ENCODE results near the gene TSGA10IP.

The TSGA10IP gene

DNA sequence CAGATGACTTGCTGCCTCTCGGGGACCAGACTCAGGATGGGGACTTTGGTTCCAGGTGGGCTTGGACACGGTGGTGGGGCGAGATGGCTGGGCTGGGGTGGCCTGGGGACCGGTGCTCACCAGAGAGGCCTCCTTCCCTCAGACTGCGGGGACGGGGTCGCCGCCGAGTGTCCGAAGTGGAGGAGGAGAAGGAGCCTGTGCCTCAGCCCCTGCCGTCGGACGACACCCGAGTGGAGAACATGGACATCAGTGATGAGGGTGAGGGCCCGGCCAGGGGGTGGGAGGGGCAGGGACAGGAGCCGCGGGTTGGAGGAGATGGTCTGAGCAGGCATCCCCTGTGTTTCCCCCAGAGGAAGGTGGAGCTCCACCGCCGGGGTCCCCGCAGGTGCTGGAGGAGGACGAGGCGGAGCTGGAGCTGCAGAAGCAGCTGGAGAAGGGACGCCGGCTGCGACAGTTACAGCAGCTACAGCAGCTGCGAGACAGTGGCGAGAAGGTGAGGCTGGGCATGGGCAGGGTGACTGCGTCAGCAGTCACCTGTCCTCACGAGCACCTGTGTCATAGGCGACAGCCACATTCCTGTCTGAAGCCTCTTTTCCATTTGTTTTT is 22.2 kb downstream of the TSGA10IP start:
- peaks cover 20% of the 10 kb centered on the region for H3K4me1 ChIP-seq (ENCODE audit: insufficient read depth, low read length)
- no peak overlapping the region for H3K9ac ChIP-seq (ENCODE audit: low read length)
- H3K27ac ChIP-seq (ENCODE audit: low read depth, low read length) = no peak overlapping the region
- H3K36me3 ChIP-seq (ENCODE audit: insufficient read depth, low read length) = peaks cover 65% of the 10 kb centered on the region
- no peaks in the 10 kb centered on the region for H3K27me3 ChIP-seq (ENCODE audit: control insufficient read depth in 1 of 2, insufficient read depth in 2 of 2, low read length in 2 of 2)
- no peaks in the 10 kb centered on the region for H3K9me3 ChIP-seq (ENCODE audit: low read length)
- no peak overlapping the region for H3K4me3 ChIP-seq (ENCODE audit: low read depth in 1 of 2, low read length in 2 of 2)

DNA sequence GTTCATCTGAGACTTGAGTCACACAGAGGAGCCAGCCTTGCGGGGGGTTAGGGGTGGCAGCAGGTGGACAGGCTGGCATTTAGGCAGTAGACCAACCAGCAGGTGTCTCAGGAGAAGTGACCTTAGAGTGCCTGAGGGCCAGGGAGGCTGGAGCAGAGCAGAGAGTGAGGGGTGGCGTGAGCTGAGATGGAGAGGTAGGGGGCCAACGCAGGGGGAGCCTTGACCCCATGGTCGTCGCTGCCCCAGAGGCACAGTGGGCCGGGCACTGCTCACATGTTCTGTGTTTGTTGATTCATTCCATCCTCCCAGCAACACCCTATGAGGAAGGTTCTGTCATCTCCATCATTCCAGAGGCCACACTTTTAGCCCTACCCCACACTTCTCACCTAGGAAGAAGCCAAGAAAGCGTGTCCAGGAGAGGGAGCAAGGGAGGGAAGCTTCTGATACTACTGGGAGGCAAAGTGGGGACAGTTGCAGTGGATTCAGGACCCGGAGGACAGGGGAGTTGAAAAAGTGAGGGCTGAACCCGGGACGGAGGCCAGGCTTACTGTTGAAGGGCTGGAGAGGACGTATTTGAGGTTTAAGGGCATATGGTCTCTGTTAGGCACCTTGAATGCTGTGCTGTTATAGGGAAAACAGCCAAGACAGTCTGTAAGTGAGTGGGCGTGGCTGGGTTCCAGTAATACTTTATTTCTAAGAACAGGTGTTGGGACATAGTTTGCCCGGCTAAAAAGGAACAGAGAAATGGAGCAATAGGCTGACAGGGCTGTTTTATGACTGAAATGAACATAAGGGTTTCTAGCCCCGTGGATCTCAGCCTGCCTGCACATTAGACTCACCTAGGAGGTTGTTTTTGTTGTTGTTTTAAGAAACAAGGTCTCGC is 23.6 kb downstream of the TSGA10IP start:
- Histone ChIP-seq H3K9me3 (ENCODE audit: low read length) (peaks cover 3% of the 10 kb centered on the region), H3K4me3 (ENCODE audit: low read depth in 1 of 2, low read length in 2 of 2) (no peak overlapping the region), H3K4me1 (ENCODE audit: insufficient read depth, low read length) (peaks cover 6% of the 10 kb centered on the region), H3K9ac (ENCODE audit: low read length) (no peak overlapping the region), H3K27ac (ENCODE audit: low read depth, low read length) (no peak overlapping the region), H3K27me3 (ENCODE audit: control insufficient read depth in 1 of 2, insufficient read depth in 2 of 2, low read length in 2 of 2) (no peaks in the 10 kb centered on the region), H3K36me3 (ENCODE audit: insufficient read depth, low read length) (peaks cover 69% of the 10 kb centered on the region)

DNA sequence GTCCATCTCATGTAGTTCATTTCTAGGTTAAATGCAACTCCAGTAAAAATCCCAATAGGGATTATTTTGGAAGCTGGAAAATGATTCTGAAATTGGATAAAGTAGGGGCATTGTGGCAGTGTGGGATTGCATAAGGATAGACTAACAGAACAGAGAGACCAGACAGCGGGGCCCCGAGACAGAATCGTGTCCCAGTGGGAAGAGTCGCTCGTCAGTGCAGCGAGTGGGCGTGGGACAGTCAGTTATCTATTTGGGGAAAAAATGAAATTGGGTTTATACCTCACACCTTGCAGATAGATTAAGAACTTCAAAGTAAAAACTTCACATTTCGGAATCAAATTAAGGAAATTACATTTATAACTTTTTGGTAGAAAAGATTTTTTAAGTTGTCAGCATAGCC is 26.8 kb downstream of the TSGA10IP start:
- no peak overlapping the region for H3K4me3 ChIP-seq (ENCODE audit: low read depth in 1 of 2, low read length in 2 of 2)
- peaks cover 44% of the 10 kb centered on the region for H3K36me3 ChIP-seq (ENCODE audit: insufficient read depth, low read length)
- no peak overlapping the region for H3K9ac ChIP-seq (ENCODE audit: low read length)
- H3K9me3 ChIP-seq (ENCODE audit: low read length) = peaks cover 3% of the 10 kb centered on the region
- no peak overlapping the region for H3K27ac ChIP-seq (ENCODE audit: low read depth, low read length)
- no peaks in the 10 kb centered on the region for H3K4me1 ChIP-seq (ENCODE audit: insufficient read depth, low read length)
- H3K27me3 ChIP-seq (ENCODE audit: control insufficient read depth in 1 of 2, insufficient read depth in 2 of 2, low read length in 2 of 2) = no peaks in the 10 kb centered on the region

DNA sequence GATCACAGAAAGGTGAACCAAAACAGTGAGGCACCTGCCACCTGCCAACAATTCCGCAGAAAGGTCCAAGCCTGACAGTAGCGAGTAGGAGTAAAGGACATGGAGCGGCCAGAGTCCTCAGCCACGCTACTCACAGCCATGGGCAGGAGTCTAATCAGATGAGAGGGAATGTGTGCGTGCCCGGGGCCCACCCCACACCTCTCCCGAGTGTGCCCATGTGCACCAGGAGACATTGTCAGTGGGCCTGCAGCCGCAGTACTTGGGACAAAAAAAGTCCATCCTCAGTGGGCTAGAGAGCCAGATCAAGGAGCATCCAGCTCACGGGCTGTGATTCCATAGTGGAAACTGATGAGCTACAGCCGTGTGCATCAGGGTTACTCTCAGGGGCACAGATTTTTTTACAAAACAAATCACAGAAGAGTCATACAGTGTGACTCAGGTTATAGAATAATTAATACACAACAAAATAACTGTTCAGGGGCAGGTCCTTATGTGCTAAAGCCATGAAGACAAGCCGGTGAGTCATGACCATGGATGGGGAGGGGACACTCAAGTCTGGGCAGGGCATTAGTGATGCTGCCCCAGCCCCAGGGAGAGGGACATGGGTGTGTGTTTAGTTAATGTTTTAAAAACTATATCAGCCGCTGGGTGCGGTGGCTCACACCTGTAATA is 28.3 kb downstream of the TSGA10IP start:
- H3K27me3 ChIP-seq (ENCODE audit: control insufficient read depth in 1 of 2, insufficient read depth in 2 of 2, low read length in 2 of 2) = no peaks in the 10 kb centered on the region
- H3K27ac ChIP-seq (ENCODE audit: low read depth, low read length) = no peak overlapping the region
- peaks cover 3% of the 10 kb centered on the region for H3K9me3 ChIP-seq (ENCODE audit: low read length)
- H3K4me3 ChIP-seq (ENCODE audit: low read depth in 1 of 2, low read length in 2 of 2) = no peak overlapping the region
- peaks cover 38% of the 10 kb centered on the region for H3K36me3 ChIP-seq (ENCODE audit: insufficient read depth, low read length)
- H3K9ac ChIP-seq (ENCODE audit: low read length) = no peak overlapping the region
- H3K4me1 ChIP-seq (ENCODE audit: insufficient read depth, low read length) = no peaks in the 10 kb centered on the region

GRCh38 chr11:65975771-65976170 is 30.5 kb downstream of the TSGA10IP start:
- H3K27me3 ChIP-seq (ENCODE audit: control insufficient read depth in 1 of 2, insufficient read depth in 2 of 2, low read length in 2 of 2) = no peaks in the 10 kb centered on the region
- H3K9ac ChIP-seq (ENCODE audit: low read length) = no peak overlapping the region
- H3K4me3 ChIP-seq (ENCODE audit: low read depth in 1 of 2, low read length in 2 of 2) = no peak overlapping the region
- H3K4me1 ChIP-seq (ENCODE audit: insufficient read depth, low read length) = no peaks in the 10 kb centered on the region
- H3K27ac ChIP-seq (ENCODE audit: low read depth, low read length) = no peak overlapping the region
- peaks cover 3% of the 10 kb centered on the region for H3K9me3 ChIP-seq (ENCODE audit: low read length)
- H3K36me3 ChIP-seq (ENCODE audit: insufficient read depth, low read length) = peaks cover 22% of the 10 kb centered on the region

GRCh38 chr11:65976216-65977176 is 31.2 kb downstream of the TSGA10IP start:
- H3K9ac ChIP-seq (ENCODE audit: low read length) = no peak overlapping the region
- peaks cover 22% of the 10 kb centered on the region for H3K36me3 ChIP-seq (ENCODE audit: insufficient read depth, low read length)
- H3K4me3 ChIP-seq (ENCODE audit: low read depth in 1 of 2, low read length in 2 of 2) = no peak overlapping the region
- H3K4me1 ChIP-seq (ENCODE audit: insufficient read depth, low read length) = no peaks in the 10 kb centered on the region
- H3K9me3 ChIP-seq (ENCODE audit: low read length) = peaks cover 3% of the 10 kb centered on the region
- no peak overlapping the region for H3K27ac ChIP-seq (ENCODE audit: low read depth, low read length)
- no peaks in the 10 kb centered on the region for H3K27me3 ChIP-seq (ENCODE audit: control insufficient read depth in 1 of 2, insufficient read depth in 2 of 2, low read length in 2 of 2)

- H3K9ac ChIP-seq (ENCODE audit: low read length) = no peak overlapping the region
- no peaks in the 10 kb centered on the region for H3K4me1 ChIP-seq (ENCODE audit: insufficient read depth, low read length)
- H3K27me3 ChIP-seq (ENCODE audit: control insufficient read depth in 1 of 2, insufficient read depth in 2 of 2, low read length in 2 of 2) = no peaks in the 10 kb centered on the region
- peaks cover 22% of the 10 kb centered on the region for H3K36me3 ChIP-seq (ENCODE audit: insufficient read depth, low read length)
- no peak overlapping the region for H3K27ac ChIP-seq (ENCODE audit: low read depth, low read length)
- H3K4me3 ChIP-seq (ENCODE audit: low read depth in 1 of 2, low read length in 2 of 2) = no peak overlapping the region
- peaks cover 3% of the 10 kb centered on the region for H3K9me3 ChIP-seq (ENCODE audit: low read length)
Observed at GRCh38 chr11:65977621-65978390, 32.5 kb downstream of the TSGA10IP start.

DNA sequence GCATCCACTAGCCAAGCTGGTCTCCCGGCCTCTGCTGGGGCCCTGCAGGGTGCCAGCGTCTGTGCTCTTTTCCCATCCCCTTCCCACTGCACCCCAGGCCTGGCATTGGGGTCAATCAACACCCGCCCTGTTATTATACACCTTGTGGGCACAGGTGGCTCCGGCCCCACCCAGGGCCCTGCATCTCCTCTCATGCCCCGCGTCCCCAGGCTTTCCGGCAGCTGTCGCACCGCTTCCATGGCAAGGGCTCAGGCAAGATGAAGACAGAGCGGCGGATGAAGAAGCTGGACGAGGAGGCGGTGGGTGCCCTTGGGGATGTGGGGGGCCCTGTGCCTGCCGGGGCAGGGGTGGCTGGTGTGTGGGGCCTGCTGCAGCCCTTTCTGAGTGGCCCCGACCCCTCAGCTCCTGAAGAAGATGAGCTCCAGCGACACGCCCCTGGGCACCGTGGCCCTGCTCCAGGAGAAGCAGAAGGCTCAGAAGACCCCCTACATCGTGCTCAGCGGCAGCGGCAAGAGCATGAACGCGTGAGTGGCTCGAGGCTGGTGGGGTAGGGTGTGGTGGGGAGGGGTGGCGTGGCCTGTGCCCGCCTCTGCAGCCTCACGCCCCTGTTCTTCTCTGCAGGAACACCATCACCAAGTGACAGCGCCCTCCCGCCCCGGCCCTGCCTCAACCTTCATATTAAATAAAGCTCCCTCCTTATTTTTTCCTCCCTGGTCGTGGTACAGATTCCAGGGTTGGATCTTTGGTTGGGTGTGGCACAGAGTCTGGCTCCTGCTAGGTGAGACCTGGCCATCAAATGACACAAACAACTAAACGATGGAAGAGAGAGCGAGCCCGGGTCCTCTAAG is 33.3 kb downstream of the TSGA10IP start:
- no peak overlapping the region for H3K4me3 ChIP-seq (ENCODE audit: low read depth in 1 of 2, low read length in 2 of 2)
- no peak overlapping the region for H3K27ac ChIP-seq (ENCODE audit: low read depth, low read length)
- peaks cover 2% of the 10 kb centered on the region for H3K9me3 ChIP-seq (ENCODE audit: low read length)
- H3K9ac ChIP-seq (ENCODE audit: low read length) = no peak overlapping the region
- H3K36me3 ChIP-seq (ENCODE audit: insufficient read depth, low read length) = peaks cover 18% of the 10 kb centered on the region
- no peaks in the 10 kb centered on the region for H3K27me3 ChIP-seq (ENCODE audit: control insufficient read depth in 1 of 2, insufficient read depth in 2 of 2, low read length in 2 of 2)
- H3K4me1 ChIP-seq (ENCODE audit: insufficient read depth, low read length) = no peaks in the 10 kb centered on the region

- Histone ChIP-seq H3K4me1 (ENCODE audit: insufficient read depth, low read length) (no peaks in the 10 kb centered on the region), H3K27ac (ENCODE audit: low read depth, low read length) (no peak overlapping the region), H3K36me3 (ENCODE audit: insufficient read depth, low read length) (peaks cover 15% of the 10 kb centered on the region), H3K9me3 (ENCODE audit: low read length) (no peaks in the 10 kb centered on the region), H3K4me3 (ENCODE audit: low read depth in 1 of 2, low read length in 2 of 2) (no peak overlapping the region), H3K27me3 (ENCODE audit: control insufficient read depth in 1 of 2, insufficient read depth in 2 of 2, low read length in 2 of 2) (no peaks in the 10 kb centered on the region), H3K9ac (ENCODE audit: low read length) (no peak overlapping the region)
Observed at GRCh38 chr11:65979261-65979759, 34.0 kb downstream of the TSGA10IP start.

Measured in muscle layer of colon (tissue), 2 donors.